Vein endothelial cell (primary cell): ENCODE data around the gene OR4D2. TPM values are rescaled to one million over a fixed set of nuclear protein-coding genes. Genes with fewer than 3 reads are reported as not detected.

Experiments
- total RNA-seq: library from RNA; depleted of rRNA; stranded (reverse); fragments of >200 nt; gene quantifications from 2 replicates; pipeline ENCODE4 v1.2.3, GENCODE V29; 2012

The OR4D2 gene
- total RNA-seq: not detected in 2 replicates

DNA sequence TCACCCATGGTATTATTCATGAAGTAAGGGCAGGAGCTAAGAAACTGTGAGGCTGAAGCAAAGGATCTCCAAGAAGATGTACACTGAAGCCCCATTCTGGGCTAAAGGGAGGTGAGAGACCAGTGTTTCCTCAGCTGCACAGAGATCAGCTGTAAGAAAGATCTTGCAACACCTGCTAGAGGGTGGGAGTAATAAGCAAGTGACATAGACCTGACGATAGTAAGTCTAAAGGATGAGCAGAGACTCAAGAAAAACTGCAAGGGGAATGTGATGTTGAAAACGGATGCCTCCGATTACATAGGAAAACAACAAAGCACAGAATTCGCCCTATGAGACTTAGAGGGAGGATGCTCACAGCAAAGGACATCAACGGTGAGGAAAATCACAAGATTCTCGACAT lies at the start of gene OR4D2:
Gene OR4D2, plus strand, starts transcription at position 301 of the 400 bp plus-strand sequence. CDS start 2,674 bp downstream, outside the sequence.

DNA sequence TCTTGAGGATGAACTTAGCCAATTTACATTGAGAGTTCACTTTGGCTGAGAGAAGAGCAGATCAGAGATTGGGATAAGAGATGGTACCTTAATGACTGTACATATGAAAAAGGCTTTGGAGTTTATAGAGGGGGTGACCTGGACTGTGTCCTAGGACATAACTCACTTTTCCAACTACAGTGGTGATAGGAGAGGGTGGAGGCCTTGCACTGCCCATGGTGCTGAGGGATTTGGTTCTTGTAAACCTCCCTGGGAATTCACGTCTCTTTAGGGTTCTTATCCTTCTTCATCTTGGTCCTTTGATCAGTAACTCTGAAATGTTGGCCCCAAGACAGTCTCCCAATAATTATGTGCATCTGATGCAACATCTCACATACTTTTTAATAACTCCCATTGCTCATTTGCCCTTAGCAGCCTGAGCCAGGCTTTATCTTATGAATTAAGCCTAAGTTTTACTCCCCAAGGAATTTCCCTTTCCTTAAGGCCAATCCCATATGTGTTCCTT lies 18.8 kb upstream of the OR4D2 start, which contains the start of gene OR4D1:
Gene OR4D1, plus strand, starts transcription at position 455 of the 505 bp plus-strand sequence. CDS start 6,770 bp downstream, outside the sequence.

DNA sequence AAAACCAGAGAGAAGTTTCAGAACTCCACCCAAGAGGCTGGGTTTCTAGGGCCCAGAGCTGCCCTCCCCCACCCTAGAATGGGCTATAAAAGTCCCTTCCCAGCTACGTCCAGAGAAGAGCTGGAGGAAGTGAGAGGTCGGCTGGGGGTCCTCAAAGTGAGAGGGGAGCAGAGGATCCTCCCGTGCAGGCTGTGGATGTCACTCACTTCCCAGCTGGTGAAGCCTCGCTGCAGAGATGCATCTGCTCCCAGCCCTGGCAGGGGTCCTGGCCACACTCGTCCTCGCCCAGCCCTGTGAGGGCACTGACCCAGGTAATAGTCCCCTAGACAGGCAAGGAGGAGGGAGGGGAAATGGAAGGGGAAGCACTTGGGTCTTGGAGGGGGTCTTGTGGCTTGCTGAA lies 25.8 kb downstream of the OR4D2 start, which contains the start of gene EPX:
Gene EPX, plus strand, starts transcription at position 115 of the 400 bp plus-strand sequence. Its CDS starts 121 bp downstream, at position 236.

DNA sequence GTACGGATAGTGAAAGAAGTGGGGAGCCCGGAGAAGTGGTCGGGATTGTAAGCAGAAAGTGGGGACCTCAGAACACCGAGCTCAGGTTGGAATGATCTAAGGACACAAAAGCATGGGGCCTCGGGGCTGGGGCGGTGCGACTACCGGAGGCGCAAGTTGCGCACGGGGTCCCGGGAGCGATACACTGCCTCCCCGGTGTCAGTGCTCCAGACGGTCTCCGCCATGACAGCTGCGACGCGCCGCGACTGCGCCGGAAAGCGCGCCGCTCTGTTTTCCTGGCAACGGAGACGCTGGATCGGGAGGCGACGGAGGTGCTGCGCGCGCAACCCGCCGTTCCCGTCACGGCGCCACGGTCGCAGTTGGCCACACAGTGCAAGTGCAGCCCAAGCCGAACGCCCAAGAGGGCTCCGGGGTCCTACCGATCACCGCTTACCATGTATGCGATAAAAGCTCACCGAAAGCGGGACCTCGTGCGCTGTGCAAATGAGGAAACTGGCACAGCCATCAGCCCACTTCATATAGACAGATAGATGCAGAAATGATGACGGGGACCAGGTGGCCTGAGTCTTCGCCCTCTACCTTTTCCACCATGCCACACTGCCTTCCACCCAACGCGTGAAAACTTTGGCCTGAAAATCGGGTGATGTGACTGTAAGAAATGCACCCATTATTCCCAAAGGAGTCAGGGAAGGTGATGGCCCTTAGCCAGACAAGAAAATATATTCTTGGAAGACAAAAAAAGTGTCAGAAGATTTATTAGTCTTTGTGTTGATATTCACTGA lies 52.4 kb downstream of the OR4D2 start, which contains the start of gene MKS1:
Gene MKS1, minus strand, starts transcription at position 249 of the 782 bp plus-strand sequence. Its CDS starts 25 bp downstream, at position 224.

Other genes starting within 250 kb of the OR4D2 start
- 12.5 and 17.6 TPM in 2 replicates for gene CUEDC1, start 211.6 kb upstream of the OR4D2 start, total RNA-seq
- gene VEZF1, start 178.7 kb upstream of the OR4D2 start, total RNA-seq: 52.0 and 60.4 TPM in 2 replicates
- gene SRSF1, start 159.7 kb upstream of the OR4D2 start, total RNA-seq: 267 and 354 TPM in 2 replicates
- gene DYNLL2, start 83.6 kb upstream of the OR4D2 start, total RNA-seq: 6.9 and 8.2 TPM in 2 replicates
- not detected in 2 replicates for gene OR4D1, start 18.6 kb upstream of the OR4D2 start, total RNA-seq
- gene EPX, start 25.7 kb downstream of the OR4D2 start, total RNA-seq: not detected in 2 replicates
- 12.1 and 12.7 TPM in 2 replicates for gene MKS1, start 52.3 kb downstream of the OR4D2 start, total RNA-seq
- not detected in 2 replicates for gene LPO, start 71.6 kb downstream of the OR4D2 start, total RNA-seq
- gene MPO, start 114.0 kb downstream of the OR4D2 start, total RNA-seq: 0.10 TPM in 1 of 2 replicates, not detected in the other
- not detected in 2 replicates for gene TSPOAP1, start 161.8 kb downstream of the OR4D2 start, total RNA-seq
- gene SUPT4H1, start 185.2 kb downstream of the OR4D2 start, total RNA-seq: 44.8 and 55.5 TPM in 2 replicates